SK-N-SH treated with all-trans-retinoic acid at 6 μM for 48 hours (cell line): ENCODE measurements around the gene OR4C45.

Source experiments
- ATAC-seq: fragments of 200-7000 bp; cut with Tn5 transposase; 3 replicates; pipeline ENCODE4 v1.9.1; 2020; ENCODE audit warnings: mild to moderate bottlenecking, moderate library complexity
- ARNTL ChIP-seq: fragments of 450-650 bp; formaldehyde crosslinking; IDR thresholded peaks from 2 replicates; pipeline ENCODE4 v1.5.0; 2020; ENCODE audit warnings: low read depth, mild to moderate bottlenecking, moderate library complexity, borderline replicate concordance
- BACH2 ChIP-seq: fragments of 250-450 bp; sonication (Bioruptor Pico); IDR thresholded peaks from 2 replicates; pipeline ENCODE4 v1.9.0; 2021; ENCODE audit warnings: mild to moderate bottlenecking, borderline replicate concordance
- CSDC2 ChIP-seq: fragments of 250-450 bp; sonication (Bioruptor Pico); IDR thresholded peaks from 2 replicates; pipeline ENCODE4 v1.5.0; 2020; ENCODE audit warnings: mild to moderate bottlenecking, moderate library complexity
- ESRRG ChIP-seq: fragments of 250-450 bp; sonication (Bioruptor Pico); IDR thresholded peaks from 2 replicates; pipeline ENCODE4 v1.6.1; 2021; ENCODE audit warnings: mild to moderate bottlenecking
- GLIS3 ChIP-seq: fragments of 250-450 bp; sonication (Bioruptor Pico); IDR thresholded peaks from 2 replicates; pipeline ENCODE4 v1.5.0; 2020; ENCODE audit warnings: mild to moderate bottlenecking, moderate library complexity
- ISL1 ChIP-seq: fragments of 250-450 bp; sonication (Bioruptor Pico); IDR thresholded peaks from 2 replicates; pipeline ENCODE4 v2.1.2; 2022; ENCODE audit warnings: mild to moderate bottlenecking, moderate library complexity
- OSR1 ChIP-seq: fragments of 250-450 bp; sonication (Bioruptor Pico); IDR thresholded peaks from 2 replicates; pipeline ENCODE4 v1.8.0; 2022; ENCODE audit warnings: moderate library complexity, mild to moderate bottlenecking, inconsistent platforms
- PPARA ChIP-seq: fragments of 250-450 bp; sonication (Bioruptor Pico); IDR thresholded peaks from 2 replicates; pipeline ENCODE4 v1.5.0; 2020; ENCODE audit warnings: mild to moderate bottlenecking, borderline replicate concordance
- RARB ChIP-seq: fragments of 250-450 bp; sonication (Bioruptor Pico); IDR thresholded peaks from 2 replicates; pipeline ENCODE4 v1.8.0; 2021; ENCODE audit warnings: mild to moderate bottlenecking, moderate library complexity
- SNAI2 ChIP-seq: fragments of 250-450 bp; sonication (Bioruptor Pico); IDR thresholded peaks from 2 replicates; pipeline ENCODE4 v1.5.0; 2020; ENCODE audit warnings: mild to moderate bottlenecking, moderate library complexity
- TOX ChIP-seq: fragments of 250-450 bp; sonication (Bioruptor Pico); IDR thresholded peaks from 2 replicates; pipeline ENCODE4 v1.8.0; 2021; ENCODE audit warnings: mild to moderate bottlenecking, moderate library complexity, borderline replicate concordance
- ZC3H10 ChIP-seq: fragments of 250-450 bp; sonication (Bioruptor Pico); IDR thresholded peaks from 2 replicates; pipeline ENCODE4 v1.5.1; 2021; ENCODE audit warnings: mild to moderate bottlenecking, moderate library complexity
- ZFP3 ChIP-seq: fragments of 250-450 bp; sonication (Bioruptor Pico); IDR thresholded peaks from 2 replicates; pipeline ENCODE4 v1.5.0; 2020; ENCODE audit warnings: mild to moderate bottlenecking, moderate library complexity
- ZFP30 ChIP-seq: fragments of 450-650 bp; formaldehyde crosslinking; IDR thresholded peaks from 2 replicates; pipeline ENCODE4 v1.5.0; 2022; ENCODE audit warnings: mild to moderate bottlenecking, moderate library complexity
- ZNF565 ChIP-seq: fragments of 450-650 bp; formaldehyde crosslinking; conservative IDR thresholded peaks from 2 replicates; pipeline ENCODE4 v1.5.0; 2020; ENCODE audit warnings: low read depth, mild to moderate bottlenecking, moderate library complexity
- ZNF70 ChIP-seq: fragments of 450-650 bp; formaldehyde crosslinking; IDR thresholded peaks from 2 replicates; pipeline ENCODE4 v1.5.0; 2020; ENCODE audit warnings: mild to moderate bottlenecking, moderate library complexity
- ZNF8 ChIP-seq: fragments of 450-650 bp; formaldehyde crosslinking; IDR thresholded peaks from 2 replicates; pipeline ENCODE4 v1.5.0; 2020; ENCODE audit warnings: mild to moderate bottlenecking, moderate library complexity
- TF ChIP-seq, protein P1 (sequence below): fragments of 250-450 bp; sonication (Bioruptor Pico); IDR thresholded peaks from 2 replicates; pipeline ENCODE4 v1.8.0; 2021; ENCODE audit warnings: low read depth, mild to moderate bottlenecking, moderate library complexity, borderline replicate concordance
- TF ChIP-seq, protein P2 (sequence below): fragments of 250-450 bp; sonication (Bioruptor Pico); IDR thresholded peaks from 2 replicates; pipeline ENCODE4 v1.5.1; 2021; ENCODE audit warnings: mild to moderate bottlenecking, moderate library complexity
- TF ChIP-seq, protein P3 (sequence below): fragments of 250-450 bp; sonication (Bioruptor Pico); IDR thresholded peaks from 2 replicates; pipeline ENCODE4 v1.8.0; 2020; ENCODE audit warnings: mild to moderate bottlenecking, moderate library complexity, borderline replicate concordance
- TF ChIP-seq, protein P4 (sequence below): fragments of 250-450 bp; sonication (Bioruptor Pico); IDR thresholded peaks from 2 replicates; pipeline ENCODE4 v1.5.0; 2020; ENCODE audit warnings: mild to moderate bottlenecking, moderate library complexity

The OR4C45 gene

DNA sequence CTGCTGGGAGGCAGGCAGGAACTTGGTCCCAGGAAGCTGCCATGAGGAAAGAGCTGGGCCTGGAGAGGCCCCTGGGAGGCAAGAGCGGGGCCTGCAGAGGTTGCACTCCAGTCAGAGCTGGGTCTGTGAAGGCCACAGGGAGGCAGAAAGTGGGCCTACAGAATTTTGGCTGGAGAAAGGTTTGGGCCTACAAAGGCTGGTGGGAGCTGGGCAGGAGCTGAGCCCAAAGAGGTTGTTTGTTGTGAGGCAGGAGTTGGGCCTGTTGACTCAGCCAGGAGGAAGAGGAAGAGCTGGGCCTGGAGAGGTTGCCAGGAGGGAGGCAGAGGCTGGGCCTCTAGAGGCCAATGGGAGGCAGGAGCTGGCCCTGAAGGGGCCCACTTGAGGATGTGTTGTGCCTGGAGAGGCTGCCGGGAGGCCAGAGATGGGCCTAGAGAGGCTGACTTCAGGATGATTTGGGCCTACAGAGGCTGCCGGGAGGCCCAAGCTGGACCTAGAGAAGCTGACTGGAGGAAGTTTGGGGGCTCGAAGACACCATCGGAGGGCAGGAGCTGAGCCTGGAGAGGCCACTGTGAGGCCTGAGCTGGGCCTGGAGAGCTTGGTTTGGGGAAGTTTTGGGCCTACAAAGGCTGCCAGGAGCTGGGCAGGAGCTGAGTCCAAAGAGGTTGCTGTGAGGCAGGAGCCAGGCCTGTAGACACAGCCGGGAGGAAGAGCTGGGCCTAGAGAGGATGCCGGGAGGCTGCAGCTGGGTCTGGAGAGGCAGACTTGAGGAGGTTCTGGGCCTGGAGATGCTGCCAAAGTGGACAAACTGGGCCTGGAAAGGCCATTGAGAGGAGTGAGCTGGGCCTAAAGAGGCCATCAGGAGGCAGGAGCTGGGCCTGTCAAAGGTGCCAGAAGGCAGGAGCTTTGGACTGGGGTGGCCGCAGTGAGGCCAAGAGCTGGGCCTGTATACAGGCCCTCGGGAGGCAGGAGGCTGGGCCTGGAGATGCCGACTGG, 40.7 kb downstream of the OR4C45 start:
- ATAC-seq, result no peak
- no peak for TF ChIP-seq BACH2
- no peak for TF ChIP-seq ZFP30 (CRISPR knock-in tag)
- TF ChIP-seq ZNF70 (CRISPR knock-in tag), result no peak
- TF ChIP-seq OSR1 (CRISPR knock-in tag), result no peak
- TF ChIP-seq ZFP3 (CRISPR knock-in tag), result no peak
- TF ChIP-seq CSDC2 (CRISPR knock-in tag), result no peak
- TF ChIP-seq ISL1 (CRISPR knock-in tag), result no peak
- TF ChIP-seq, protein P1, sequence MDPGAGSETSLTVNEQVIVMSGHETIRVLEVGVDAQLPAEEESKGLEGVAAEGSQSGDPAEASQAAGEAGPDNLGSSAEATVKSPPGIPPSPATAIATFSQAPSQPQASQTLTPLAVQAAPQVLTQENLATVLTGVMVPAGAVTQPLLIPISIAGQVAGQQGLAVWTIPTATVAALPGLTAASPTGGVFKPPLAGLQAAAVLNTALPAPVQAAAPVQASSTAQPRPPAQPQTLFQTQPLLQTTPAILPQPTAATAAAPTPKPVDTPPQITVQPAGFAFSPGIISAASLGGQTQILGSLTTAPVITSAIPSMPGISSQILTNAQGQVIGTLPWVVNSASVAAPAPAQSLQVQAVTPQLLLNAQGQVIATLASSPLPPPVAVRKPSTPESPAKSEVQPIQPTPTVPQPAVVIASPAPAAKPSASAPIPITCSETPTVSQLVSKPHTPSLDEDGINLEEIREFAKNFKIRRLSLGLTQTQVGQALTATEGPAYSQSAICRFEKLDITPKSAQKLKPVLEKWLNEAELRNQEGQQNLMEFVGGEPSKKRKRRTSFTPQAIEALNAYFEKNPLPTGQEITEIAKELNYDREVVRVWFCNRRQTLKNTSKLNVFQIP (CRISPR knock-in tag), result no peak
- no peak for TF ChIP-seq RARB (CRISPR knock-in tag)
- TF ChIP-seq, protein P2, sequence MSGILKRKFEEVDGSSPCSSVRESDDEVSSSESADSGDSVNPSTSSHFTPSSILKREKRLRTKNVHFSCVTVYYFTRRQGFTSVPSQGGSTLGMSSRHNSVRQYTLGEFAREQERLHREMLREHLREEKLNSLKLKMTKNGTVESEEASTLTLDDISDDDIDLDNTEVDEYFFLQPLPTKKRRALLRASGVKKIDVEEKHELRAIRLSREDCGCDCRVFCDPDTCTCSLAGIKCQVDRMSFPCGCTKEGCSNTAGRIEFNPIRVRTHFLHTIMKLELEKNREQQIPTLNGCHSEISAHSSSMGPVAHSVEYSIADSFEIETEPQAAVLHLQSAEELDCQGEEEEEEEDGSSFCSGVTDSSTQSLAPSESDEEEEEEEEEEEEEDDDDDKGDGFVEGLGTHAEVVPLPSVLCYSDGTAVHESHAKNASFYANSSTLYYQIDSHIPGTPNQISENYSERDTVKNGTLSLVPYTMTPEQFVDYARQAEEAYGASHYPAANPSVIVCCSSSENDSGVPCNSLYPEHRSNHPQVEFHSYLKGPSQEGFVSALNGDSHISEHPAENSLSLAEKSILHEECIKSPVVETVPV (CRISPR knock-in tag), result no peak
- TF ChIP-seq ZNF8 (CRISPR knock-in tag), result no peak
- TF ChIP-seq, protein P3, sequence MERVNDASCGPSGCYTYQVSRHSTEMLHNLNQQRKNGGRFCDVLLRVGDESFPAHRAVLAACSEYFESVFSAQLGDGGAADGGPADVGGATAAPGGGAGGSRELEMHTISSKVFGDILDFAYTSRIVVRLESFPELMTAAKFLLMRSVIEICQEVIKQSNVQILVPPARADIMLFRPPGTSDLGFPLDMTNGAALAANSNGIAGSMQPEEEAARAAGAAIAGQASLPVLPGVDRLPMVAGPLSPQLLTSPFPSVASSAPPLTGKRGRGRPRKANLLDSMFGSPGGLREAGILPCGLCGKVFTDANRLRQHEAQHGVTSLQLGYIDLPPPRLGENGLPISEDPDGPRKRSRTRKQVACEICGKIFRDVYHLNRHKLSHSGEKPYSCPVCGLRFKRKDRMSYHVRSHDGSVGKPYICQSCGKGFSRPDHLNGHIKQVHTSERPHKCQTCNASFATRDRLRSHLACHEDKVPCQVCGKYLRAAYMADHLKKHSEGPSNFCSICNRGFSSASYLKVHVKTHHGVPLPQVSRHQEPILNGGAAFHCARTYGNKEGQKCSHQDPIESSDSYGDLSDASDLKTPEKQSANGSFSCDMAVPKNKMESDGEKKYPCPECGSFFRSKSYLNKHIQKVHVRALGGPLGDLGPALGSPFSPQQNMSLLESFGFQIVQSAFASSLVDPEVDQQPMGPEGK (CRISPR knock-in tag), result no peak
- TF ChIP-seq PPARA, result no peak
- TF ChIP-seq TOX, result no peak
- no peak for TF ChIP-seq ESRRG (CRISPR knock-in tag)
- no peak for TF ChIP-seq ZNF565 (CRISPR knock-in tag)
- TF ChIP-seq ZC3H10, result no peak
- no peak for TF ChIP-seq SNAI2
- no peak for TF ChIP-seq ARNTL (CRISPR knock-in tag)

DNA sequence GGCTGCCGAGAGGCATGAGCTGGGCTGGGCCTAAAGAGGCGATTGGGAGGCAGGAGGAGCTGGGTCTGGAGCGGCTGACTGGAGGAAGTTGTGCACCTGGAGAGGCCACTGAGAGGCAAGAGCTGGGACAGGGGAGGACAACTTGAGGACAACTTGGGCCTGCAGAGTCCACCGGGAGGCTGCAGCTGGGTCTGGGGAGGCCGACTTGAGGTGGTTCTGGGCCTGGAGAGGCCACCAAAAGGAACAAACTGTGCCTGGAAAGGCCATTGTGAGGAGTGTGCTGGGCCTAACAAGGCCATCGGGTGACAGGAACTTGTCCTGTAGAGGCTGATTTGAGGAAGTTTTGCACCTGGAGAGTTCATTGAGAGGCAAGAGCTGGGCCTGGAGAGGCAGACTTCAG, 41.5 kb downstream of the OR4C45 start:
- TF ChIP-seq, protein P1 (CRISPR knock-in tag), result no peak
- no peak for TF ChIP-seq RARB (CRISPR knock-in tag)
- TF ChIP-seq CSDC2 (CRISPR knock-in tag), result no peak
- TF ChIP-seq, protein P4, sequence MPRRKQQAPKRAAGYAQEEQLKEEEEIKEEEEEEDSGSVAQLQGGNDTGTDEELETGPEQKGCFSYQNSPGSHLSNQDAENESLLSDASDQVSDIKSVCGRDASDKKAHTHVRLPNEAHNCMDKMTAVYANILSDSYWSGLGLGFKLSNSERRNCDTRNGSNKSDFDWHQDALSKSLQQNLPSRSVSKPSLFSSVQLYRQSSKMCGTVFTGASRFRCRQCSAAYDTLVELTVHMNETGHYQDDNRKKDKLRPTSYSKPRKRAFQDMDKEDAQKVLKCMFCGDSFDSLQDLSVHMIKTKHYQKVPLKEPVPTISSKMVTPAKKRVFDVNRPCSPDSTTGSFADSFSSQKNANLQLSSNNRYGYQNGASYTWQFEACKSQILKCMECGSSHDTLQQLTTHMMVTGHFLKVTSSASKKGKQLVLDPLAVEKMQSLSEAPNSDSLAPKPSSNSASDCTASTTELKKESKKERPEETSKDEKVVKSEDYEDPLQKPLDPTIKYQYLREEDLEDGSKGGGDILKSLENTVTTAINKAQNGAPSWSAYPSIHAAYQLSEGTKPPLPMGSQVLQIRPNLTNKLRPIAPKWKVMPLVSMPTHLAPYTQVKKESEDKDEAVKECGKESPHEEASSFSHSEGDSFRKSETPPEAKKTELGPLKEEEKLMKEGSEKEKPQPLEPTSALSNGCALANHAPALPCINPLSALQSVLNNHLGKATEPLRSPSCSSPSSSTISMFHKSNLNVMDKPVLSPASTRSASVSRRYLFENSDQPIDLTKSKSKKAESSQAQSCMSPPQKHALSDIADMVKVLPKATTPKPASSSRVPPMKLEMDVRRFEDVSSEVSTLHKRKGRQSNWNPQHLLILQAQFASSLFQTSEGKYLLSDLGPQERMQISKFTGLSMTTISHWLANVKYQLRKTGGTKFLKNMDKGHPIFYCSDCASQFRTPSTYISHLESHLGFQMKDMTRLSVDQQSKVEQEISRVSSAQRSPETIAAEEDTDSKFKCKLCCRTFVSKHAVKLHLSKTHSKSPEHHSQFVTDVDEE (CRISPR knock-in tag), result no peak
- no peak for TF ChIP-seq PPARA
- TF ChIP-seq, protein P3 (CRISPR knock-in tag), result no peak
- no peak for TF ChIP-seq ARNTL (CRISPR knock-in tag)
- TF ChIP-seq ZFP3 (CRISPR knock-in tag), result no peak
- TF ChIP-seq ZNF70 (CRISPR knock-in tag), result no peak
- TF ChIP-seq BACH2, result no peak
- TF ChIP-seq GLIS3 (CRISPR knock-in tag), result no peak
- no peak for TF ChIP-seq ESRRG (CRISPR knock-in tag)
- TF ChIP-seq OSR1 (CRISPR knock-in tag), result no peak
- TF ChIP-seq, protein P2 (CRISPR knock-in tag), result no peak
- TF ChIP-seq SNAI2, result no peak
- TF ChIP-seq ZFP30 (CRISPR knock-in tag), result no peak
- no peak for ATAC-seq
